HG02840 (cell line): Measurements from ENCODE around the gene MTURN.
"Not testable (repeated sequence)": the region's sequence is repeated elsewhere in the genome, so short reads cannot be mapped to it uniquely, and the experiment has no call there.

Experiments used
- ATAC-seq: cut with Tn5 transposase; IDR thresholded peaks from one replicate; pipeline ENCODE4 v1.9.1; 2021; ENCODE audit warnings: mild to moderate bottlenecking, moderate library complexity, moderate number of reproducible peaks; ENCODE audit not compliant: unreplicated experiment, low FRiP score

Gene MTURN

DNA sequence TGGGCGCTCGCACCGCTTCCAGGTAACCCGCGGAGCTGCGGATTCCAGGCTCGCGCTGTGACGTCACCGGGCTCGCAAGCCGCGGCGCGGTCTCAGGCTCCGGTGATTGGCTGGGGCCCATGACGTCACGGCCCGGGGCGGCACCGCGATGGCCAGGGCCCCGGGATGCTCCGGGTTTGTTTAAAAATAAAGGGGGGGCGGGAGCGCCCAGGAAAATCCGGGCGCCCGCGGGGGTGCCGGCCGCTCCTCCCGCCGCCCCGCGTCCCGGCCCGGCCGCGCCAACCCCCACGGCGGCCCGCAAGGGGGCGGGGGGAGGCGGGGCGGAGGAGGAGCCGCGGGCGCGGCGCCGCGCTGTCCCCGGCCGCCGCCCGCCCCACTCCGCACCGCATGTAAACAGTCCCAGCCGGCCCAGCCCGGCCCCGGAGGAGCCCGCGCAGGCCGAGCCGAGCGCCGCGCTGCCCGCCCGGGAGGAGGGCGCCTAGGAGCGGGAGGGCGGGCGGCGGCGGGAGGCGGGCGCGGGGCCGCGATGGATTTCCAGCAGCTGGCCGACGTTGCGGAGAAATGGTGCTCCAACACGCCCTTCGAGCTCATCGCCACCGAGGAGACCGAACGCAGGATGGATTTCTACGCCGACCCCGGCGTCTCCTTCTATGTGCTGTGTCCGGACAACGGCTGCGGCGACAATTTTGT, at the start of gene MTURN:
MTURN (plus strand) TSS at position 376 of the 690 bp plus-strand sequence; CDS start at position 527, 151 bp downstream.
- peak; percentile 89 for ATAC-seq

DNA sequence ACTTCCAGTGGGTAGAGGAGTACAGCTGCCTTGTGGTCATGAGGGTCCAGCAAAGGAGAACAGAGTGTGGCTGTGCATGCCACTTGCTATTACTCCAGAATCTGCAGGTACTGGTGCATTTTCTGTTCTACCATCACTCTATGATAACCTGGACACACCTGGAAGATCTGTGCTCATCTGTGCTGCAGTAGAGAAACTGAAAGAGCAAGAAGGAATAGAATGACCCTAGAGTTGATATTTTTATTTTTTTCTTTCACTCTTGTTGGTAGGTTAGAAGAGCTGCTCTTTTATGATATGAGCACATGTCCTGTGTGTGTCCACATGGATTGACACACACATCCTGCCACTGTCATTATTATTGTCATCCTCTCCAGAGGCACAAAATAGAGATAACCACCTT, 48.3 kb upstream of the MTURN start:
- ATAC-seq, result no peak

DNA sequence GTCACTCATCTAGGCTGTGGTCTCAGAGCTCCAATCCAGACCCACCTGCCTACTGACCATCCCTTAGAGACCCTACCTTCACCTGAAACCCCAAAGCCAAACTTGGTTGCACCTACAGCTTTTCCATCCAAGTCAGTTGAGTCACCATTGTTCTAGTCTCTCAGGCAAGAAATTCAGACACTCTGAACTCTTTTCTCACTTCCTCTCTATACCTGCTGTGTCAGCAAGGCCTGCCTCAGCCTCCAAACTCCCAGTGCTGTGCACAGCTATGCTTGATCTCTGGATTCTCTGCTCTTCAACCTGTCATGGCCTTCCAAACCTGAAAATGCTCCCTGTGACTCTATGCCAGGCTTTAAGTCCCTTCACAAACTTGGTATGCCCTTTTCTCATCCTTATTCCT, 47.4 kb upstream of the MTURN start:
- ATAC-seq, result no peak

DNA sequence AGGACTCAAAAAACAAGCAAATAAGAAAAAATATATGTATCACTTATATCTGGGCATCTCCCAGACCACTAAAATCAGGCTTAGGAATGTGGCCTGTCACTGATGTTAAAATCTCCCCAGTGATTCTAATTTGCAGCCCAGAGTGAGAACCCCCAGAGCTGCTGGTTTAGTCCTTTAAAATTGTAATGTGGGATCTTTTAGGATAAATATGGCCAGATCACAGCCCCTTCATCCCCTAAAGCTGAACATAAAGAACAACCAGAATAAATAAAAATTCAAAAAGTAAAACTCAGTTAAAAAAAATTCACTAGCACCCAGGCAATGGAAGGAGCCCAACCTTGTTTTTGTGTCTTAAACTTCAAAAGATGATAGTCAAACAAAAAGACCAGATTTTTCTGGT, 46.4 kb upstream of the MTURN start:
- no peak for ATAC-seq

DNA sequence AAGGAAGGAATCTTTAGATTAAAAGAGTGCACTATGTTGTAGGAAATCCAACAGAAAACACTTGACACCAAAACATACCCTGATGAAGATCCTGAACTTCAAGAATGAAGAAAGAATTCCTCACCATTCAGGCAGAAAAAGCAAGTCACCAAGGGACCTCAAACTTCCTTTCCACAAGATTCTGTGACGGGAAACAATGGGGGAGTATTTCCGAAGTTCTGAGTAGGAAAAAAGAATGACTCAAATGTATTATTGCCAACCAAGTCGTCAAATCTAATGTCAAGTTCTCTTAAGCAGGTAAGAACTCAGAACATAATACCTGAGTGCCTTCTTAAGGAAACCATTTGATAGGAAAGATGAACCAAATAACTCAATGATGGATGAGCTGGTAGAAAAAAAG, 44.7 kb upstream of the MTURN start:
- no peak for ATAC-seq

DNA sequence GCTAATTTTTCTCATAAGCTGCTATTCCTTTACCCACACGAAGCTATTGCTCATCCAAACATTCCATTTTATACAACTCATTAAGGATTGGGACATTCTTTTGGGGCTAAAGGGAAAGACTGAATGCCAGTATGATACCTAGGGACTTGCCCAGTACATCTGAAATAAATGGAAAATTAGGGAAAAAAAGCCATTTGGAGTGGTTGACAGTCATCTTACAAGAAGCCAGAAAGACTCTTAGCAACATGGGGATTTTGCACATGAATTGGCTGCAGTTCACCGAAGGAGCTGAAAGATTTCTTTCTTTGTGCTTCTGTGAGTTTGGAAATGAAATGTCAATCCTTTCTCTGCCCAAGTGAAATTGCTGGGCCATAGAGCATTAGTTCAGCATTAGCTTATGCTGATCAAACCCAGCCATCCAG, 43.3 kb upstream of the MTURN start:
- no peak for ATAC-seq

DNA sequence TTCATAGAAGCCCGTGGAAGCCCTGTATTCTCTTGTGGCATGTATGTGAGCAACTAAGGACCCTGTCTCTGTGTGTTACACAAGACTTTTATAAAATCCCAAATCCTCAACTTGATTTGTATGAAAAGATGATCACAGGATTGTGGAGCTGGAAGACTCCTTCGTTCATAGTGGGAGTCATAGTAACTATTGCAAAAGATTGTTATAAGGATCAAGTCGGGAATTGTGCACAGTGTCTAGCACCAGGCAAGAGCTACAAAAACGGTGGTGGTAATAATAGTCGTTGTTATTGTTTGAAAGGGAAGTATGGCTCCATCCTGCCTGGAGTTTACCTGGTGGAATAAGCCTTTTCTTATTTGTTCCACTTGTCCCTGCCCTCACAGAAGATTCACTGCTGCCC, 42.8 kb upstream of the MTURN start:
- ATAC-seq, result no peak

DNA sequence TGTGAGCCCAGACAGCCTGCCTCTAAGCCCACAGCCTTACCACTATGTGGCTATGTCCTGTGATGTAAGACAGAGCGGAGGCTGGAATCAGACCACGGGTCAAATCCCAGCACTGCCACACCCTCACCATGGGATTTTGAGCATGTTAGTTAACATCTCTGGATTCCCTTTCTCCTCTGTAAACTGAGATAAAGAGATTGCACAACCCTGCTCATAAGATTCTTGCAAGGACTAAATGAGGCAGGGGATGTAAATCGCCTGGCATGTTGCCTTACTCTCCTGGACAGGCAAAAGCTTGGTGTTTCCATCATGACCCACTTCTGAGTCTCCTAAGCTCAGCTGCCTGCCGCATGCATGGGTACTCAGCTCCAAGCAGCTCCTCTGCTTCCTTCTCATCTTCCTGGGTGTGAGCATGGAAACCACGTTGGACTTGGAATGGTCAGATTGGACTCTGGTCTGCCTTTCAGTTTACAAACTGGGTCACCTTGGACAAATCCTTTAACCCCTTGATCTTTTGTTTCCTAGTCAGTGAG, 41.3 kb upstream of the MTURN start:
- no peak for ATAC-seq

DNA sequence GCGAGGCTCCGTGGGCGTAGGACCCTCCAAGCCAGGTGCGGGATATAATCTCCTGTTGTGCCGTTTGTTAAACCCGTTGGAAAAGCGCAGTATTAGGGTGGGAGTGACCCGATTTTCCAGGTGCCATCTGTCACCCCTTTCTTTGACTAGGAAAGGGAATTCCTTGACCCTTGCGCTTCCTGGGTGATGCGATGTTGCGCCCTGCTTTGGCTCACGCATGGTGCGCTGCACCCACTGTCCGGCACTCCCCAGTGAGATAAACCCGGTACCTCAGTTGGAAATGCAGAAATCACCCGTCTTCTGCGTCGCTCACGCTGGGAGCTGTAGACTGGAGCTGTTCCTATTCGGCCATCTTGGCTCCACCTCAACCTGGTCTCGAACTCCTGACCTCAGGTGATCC, 36.2 kb upstream of the MTURN start:
- ATAC-seq, result not testable (repeated sequence)

DNA sequence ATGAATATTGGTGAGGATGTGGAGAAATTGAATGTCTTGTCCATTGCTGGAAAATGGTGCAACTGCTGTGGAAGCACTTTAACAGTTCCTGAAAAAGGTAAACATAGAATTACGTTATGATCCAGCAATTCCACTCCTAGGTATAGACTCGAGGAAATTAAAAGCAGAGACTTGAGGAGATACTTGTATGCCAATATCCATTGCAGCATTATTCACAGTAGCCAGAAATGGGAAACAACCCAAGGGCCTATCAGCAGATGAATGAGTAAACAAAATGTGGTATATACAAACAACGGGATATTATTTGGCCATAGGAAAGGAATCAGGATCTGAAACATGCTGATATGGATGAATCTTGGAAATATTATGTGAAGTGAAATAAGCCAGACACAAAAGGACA, 32.5 kb upstream of the MTURN start:
- ATAC-seq, result no peak

DNA sequence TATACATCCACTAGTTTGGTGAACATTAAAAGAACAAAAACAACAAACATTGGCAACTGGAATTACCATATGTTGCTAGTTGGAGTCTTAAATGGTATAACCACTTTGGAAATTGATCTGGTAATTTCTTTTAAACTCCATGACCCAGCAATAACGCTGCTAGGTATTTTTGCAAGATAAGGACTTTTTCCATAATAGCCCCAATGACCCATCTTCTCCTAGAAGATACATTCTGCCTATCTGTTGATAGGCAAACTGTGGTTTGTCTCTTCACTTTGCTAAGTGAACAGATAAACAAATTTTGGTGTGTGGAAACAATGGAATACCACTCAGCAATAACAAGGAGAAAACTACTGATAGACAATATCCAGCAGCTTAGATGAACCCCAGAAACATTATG, 30.6 kb upstream of the MTURN start:
- no peak for ATAC-seq

DNA sequence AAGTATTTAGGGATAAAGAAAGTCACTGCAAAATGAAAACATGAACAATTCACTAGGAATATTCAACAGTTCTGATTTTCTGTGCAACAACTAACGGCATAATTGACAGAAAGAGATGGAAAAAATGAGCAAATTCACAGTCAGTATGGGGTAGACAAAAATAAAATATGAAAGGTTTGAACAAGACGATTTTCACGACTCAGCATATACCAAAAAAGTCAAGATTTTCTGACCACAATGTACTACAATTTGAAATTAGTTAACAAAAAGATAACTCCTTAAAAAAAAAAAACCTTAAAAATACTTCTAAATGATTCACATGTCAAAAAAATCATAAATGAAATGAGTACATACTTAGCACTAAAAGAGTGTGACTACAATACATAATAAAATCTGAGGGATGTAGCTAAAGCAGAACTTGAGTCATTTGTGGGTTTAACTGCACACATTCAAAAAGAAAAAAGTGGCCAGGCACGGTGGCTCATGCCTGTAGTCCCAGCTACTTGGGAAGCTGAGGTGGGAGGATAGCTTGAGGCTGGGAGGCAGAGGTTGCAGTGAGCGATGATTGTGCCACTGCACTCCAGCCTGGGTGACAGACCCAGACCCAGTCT, 22.6 kb upstream of the MTURN start:
- ATAC-seq, result no peak

DNA sequence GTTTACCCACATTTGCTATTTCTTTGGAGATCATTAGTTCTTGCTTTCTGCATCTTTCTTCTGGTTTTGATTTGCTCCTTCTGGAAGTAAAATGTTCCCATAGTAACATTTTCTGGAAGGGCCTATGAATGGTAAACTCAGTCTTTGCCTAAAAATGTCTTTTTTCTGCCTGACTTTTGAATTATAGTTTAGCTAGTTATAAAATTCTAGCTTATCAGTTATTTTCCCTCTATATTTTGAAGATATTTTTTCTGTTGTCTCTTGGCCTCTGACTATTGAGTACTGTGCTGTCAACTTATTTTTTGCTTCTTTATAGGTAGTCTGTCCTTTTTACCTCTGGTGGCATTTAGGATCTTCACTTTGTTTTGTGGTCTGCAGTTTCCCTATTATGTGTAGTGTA, 21.6 kb upstream of the MTURN start:
- ATAC-seq, result no peak

DNA sequence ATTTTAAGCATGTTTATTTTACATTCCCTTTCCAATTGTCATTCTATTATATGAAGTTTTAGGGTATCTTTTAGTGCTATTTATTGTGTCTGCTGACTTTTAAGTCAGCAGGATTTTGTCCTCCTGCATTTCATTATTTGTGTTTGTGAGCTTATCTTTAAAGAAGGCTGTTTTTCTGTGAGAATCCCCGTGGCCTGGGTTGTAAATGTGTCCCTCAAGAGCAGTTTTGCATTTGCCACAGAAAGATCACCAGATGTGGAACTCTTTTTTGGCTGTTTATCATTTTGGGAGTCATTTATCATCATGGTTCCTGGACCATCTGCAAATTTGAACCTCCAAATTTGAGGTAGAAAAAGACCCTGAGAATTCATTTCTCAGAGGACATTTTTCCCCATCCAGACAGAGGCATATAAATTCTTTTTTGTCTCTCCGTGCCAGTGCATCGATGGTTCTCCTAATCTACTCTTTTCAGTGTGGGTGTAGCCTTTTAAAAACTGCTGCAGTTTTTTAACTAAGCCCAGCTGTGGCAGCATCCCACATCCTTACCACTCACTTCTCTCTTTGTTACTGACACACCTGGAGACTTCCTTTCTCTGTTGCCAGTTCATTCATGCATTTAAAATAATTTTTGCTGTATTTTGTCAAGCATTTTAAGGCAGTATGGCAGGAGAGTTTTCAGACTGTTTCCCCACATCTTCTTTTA, 20.1 kb upstream of the MTURN start:
- no peak for ATAC-seq

DNA sequence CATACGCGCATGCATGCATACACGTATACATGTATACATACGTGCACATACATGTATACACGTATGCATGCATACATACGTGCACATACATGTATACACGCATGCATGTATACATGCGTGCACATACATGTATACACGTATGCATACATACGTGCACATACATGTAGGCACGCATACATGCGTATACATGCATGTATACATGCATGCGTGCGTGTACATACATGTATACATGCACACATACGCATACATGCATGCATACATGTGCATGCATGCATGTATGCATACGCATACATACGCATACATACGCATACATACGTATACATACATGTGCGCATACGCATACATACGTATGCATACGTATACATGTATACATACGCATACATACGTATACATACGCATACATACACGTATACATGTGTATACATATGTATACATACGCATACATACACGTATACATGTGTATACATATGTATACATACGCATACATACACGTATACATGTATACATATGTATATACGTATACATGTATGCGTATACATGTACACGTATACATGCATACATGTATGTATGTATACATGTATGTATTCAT, 19.0 kb upstream of the MTURN start:
- ATAC-seq, result no peak

DNA sequence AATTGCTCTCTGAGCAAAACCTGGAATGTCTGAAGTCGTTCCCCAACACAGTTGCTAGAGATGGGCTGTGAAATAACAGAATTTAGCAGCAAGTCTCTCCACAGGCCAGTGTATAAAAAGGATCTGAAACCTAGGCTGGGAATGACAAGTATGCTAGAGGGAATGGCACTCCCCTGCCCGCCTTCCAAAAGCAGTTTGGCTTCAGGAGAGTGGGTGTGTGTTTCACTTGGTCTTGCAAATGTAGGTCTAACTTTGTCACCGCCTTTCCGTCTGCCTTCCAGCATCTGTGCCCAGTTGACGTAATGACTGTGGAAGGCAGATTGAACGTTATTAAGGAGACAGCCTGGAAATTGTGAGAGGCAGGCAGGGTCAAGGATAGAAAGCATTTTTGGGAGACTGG, 18.0 kb upstream of the MTURN start:
- ATAC-seq, result no peak

DNA sequence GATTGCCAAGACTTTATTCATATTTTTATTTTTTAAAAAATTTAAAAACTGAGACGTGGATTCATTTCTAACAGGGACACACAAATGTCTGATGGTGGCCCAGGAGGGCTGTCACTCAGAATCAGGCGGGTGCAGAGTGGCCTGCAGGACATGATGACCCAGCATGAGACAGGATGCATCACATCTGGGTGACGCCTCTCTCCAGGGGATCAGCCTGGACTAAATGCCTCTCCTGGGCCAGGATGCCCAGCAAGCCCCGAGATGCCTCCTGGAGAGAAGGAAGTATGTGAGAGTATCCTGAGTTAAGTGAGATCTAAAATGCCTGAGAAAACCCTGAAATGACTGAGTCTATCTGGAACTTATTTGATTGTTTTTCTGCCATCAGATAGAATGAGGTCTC, 16.9 kb upstream of the MTURN start:
- ATAC-seq, result no peak

DNA sequence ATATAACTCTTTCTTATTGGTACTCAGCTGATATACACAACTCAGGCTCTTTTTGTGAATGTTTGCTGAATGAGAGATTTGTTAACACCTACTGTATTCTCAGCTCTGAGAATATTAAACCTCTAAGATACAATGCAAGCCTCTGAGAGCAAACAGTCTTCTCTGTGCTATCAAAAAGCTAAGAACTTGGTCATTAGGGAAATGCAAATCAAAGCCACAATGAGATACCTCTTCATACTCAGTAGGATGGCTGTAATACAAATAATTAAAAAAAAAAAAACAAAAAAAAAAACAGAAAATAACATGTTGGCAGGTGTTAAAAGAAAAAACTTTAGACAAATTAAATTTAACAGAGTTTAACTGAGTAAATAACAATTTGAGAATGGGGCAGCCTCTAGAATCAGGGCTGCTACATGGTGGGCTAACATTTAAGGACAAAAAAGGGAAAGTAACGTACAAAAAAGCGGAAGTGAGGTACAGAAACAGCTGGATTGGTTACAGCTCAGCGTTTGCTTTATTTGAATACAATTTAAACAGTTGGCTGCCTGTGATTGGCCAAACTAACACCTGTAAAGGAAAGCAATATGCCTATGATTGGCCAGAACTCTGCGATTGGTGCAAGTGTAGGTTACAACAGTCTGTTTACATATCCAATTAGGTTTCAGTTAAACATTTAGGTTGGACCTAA, 14.8 kb upstream of the MTURN start:
- ATAC-seq, result no peak

DNA sequence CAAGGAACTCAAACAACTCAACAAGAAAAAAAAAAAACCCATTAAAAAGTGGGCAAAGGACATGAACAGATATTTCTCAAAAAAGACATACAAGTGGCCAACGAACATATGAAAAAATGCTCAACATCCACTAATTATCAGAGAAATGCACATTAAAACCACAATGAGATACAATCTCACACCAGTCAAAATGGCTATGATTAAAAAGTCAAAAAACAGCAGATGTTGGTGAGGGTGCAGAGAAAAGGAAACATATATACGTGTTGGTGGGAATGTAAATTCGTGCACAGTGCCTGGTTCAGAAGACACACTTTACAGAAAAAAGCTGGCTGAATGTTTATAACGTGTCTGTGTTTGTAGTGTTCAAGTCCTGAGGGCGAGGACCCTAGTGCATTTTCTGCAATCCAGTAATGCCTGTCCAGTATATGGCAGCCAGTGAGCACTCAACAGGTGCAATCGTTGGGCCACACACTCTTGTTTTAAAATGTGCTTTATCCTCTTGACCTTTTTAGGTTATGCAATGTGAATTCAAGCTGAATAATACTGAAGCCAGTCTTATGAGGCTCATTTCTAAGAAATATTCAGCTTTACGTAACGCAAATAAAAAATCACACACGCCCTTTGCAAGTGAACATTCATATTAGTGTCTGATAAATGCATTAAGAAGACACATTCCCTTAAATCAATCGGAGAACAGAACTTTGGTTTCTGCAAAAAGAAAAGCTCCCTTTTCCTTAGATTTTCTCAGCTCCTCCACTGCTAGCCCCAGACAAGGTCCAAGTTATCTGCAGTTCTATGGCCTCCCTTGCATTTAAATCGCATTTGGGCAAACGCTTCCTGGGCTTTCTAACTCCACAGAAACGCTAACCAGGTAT, 813 bp upstream of the MTURN start:
- no peak for ATAC-seq
